Measurements from ENCODE around the gene CDT1. TPM values are rescaled to one million over a fixed set of nuclear protein-coding genes. Genes with fewer than 3 reads are reported as not detected.
A peak's percentile ranks its signal among the peaks of the same experiment; 100 is the strongest.

CDT1 gene
- total RNA-seq, 3 donors from 2014 or later = 1.3 to 3.3 (median 3.2) TPM

GRCh38 chr16:88812513-88813268, 9.1 kb downstream of the CDT1 start:
- intact Hi-C loops (cut with DNase I; ENCODE audit: low total_unique reads) = loop anchor here (1.0 kb wide), 1 partner anchor 412 kb away; no protein-coding TSS in a partner anchor
- Histone ChIP-seq H3K4me1 (peaks cover 14% of the 10 kb centered on the region in 2 donors), H3K4me3 (peak overlapping the region; percentile 71 to 89 (median 88)), H3K27ac (peak overlapping the region; percentile 85 to 92), H3K9me3 (no peaks in the 10 kb centered on the region), H3K27me3 (no peaks in the 10 kb centered on the region), H3K36me3 (no peaks in the 10 kb centered on the region)
- no peak for TF ChIP-seq POLR2A (IDR thresholded peaks at IDR 0.05)
- TF ChIP-seq CTCF (IDR thresholded peaks at IDR 0.05) = no peak
- no peak for TF ChIP-seq POLR2AphosphoS5 (IDR thresholded peaks at IDR 0.05)
- DNase-seq (ENCODE audit: low spot score in 2 of 2) = peak in 1 of 2 donors; percentile 56

GRCh38 chr16:88813269-88814143, 9.9 kb downstream of the CDT1 start:
- peak overlapping the region; percentile 85 to 92 for H3K27ac ChIP-seq
- intact Hi-C loops (cut with DNase I; ENCODE audit: low total_unique reads) = loop anchor here (1.0 kb wide), 1 partner anchor 411 kb away; no protein-coding TSS in a partner anchor
- no peak for TF ChIP-seq POLR2AphosphoS5 (IDR thresholded peaks at IDR 0.05)
- TF ChIP-seq POLR2A (IDR thresholded peaks at IDR 0.05) = no peak
- TF ChIP-seq CTCF (IDR thresholded peaks at IDR 0.05) = no peak
- DNase-seq (ENCODE audit: low spot score in 2 of 2) = no peak
- no peak overlapping the region for H3K4me3 ChIP-seq
- H3K36me3 ChIP-seq = no peaks in the 10 kb centered on the region
- H3K9me3 ChIP-seq = no peaks in the 10 kb centered on the region
- H3K27me3 ChIP-seq = no peaks in the 10 kb centered on the region
- H3K4me1 ChIP-seq = peaks cover 14% of the 10 kb centered on the region in 2 donors

- Histone ChIP-seq H3K27me3 (no peaks in the 10 kb centered on the region), H3K27ac (no peak overlapping the region), H3K36me3 (no peaks in the 10 kb centered on the region), H3K9me3 (no peaks in the 10 kb centered on the region), H3K4me1 (peaks cover 14% of the 10 kb centered on the region in 2 donors), H3K4me3 (no peak overlapping the region)
- TF ChIP-seq POLR2A (IDR thresholded peaks at IDR 0.05) (no peak), CTCF (IDR thresholded peaks at IDR 0.05) (no peak), POLR2AphosphoS5 (IDR thresholded peaks at IDR 0.05) (no peak)
- intact Hi-C loops (cut with DNase I; ENCODE audit: low total_unique reads) = no loop called here
- DNase-seq (ENCODE audit: low spot score in 2 of 2) = no peak
Measured at GRCh38 chr16:88814144-88814502, 10.5 kb downstream of the CDT1 start.

GRCh38 chr16:88815227-88815626, 11.6 kb downstream of the CDT1 start:
- Histone ChIP-seq H3K4me1 (peaks cover 7% of the 10 kb centered on the region in 2 donors), H3K4me3 (no peak overlapping the region), H3K27me3 (no peaks in the 10 kb centered on the region), H3K27ac (no peak overlapping the region), H3K9me3 (no peaks in the 10 kb centered on the region), H3K36me3 (no peaks in the 10 kb centered on the region)
- no peak for DNase-seq (ENCODE audit: low spot score in 2 of 2)
- TF ChIP-seq CTCF (IDR thresholded peaks at IDR 0.05) (no peak), POLR2A (IDR thresholded peaks at IDR 0.05) (no peak), POLR2AphosphoS5 (IDR thresholded peaks at IDR 0.05) (no peak)
- intact Hi-C loops (cut with DNase I; ENCODE audit: low total_unique reads) = no loop called here
